GM18519 (cell line): Measurements from ENCODE around the gene TFCP2L1.
"Not testable (repeated sequence)": the region's sequence is repeated elsewhere in the genome, so short reads cannot be mapped to it uniquely, and the experiment has no call there.

Experiments
- ATAC-seq: cut with Tn5 transposase; IDR thresholded peaks from one replicate; pipeline ENCODE4 v1.9.1; 2021; ENCODE audit warnings: mild to moderate bottlenecking, moderate library complexity; ENCODE audit not compliant: unreplicated experiment, low FRiP score

Gene TFCP2L1

DNA sequence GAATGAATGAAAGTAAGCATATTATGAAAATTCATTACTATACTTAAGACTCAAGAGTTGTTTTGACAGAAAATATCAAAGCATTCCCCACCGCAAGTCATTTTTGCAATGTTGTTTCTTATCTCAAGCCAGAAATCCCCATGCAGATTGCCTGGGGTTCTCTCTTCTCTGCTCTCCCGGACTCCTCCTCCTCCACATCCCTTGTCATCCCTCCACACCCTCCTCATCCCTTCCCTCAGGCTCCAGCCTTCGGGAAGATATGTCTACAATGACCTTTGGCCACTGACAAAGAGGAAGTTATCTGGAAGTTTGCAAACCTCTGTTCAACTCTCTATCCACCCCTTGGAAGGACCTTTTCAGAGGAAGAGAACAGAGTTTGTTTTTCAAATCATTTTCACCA is 11.9 kb downstream of the TFCP2L1 start:
- ATAC-seq: no peak

GRCh38 chr2:121272596-121272995 is 12.4 kb downstream of the TFCP2L1 start:
- ATAC-seq: no peak

- not testable (repeated sequence) for ATAC-seq
Measured at GRCh38 chr2:121269436-121269835, 15.6 kb downstream of the TFCP2L1 start.

GRCh38 chr2:121266543-121267106 is 18.4 kb downstream of the TFCP2L1 start:
- ATAC-seq: no peak

DNA sequence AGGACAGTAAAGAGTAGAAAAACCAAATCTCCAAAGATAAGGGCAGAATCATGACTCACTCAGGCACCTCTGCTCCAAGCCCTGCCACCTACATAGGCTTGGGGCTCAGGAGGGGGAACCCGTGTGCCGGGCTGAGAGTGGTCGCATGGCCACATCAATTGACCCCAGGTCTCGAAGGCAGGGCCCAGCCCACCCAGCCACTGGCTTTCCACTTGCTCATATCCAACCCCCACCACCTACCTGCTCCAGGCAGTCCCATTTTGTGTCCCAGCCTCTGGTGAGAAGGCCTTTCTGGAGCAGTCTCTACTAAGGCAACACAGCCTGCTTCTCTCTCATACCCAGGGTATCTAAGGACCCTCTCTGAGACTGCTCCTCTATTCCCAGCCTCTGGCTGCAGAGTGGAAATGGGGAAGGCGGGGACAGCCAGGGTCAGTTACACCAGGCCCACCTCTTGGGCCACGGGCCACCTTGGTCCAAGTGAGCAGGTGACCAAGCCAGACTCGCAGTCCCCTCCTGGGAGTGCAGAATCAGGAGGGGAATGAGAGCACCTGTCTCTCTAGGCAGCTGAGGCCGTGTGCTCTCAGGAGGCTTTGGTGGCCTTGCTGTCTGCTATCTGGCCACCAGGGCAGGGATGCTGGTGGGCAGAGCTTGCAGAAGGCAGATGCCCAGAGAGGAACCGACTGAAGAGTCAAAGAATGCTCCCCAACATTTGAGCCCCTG is 20.8 kb downstream of the TFCP2L1 start:
- ATAC-seq: no peak

DNA sequence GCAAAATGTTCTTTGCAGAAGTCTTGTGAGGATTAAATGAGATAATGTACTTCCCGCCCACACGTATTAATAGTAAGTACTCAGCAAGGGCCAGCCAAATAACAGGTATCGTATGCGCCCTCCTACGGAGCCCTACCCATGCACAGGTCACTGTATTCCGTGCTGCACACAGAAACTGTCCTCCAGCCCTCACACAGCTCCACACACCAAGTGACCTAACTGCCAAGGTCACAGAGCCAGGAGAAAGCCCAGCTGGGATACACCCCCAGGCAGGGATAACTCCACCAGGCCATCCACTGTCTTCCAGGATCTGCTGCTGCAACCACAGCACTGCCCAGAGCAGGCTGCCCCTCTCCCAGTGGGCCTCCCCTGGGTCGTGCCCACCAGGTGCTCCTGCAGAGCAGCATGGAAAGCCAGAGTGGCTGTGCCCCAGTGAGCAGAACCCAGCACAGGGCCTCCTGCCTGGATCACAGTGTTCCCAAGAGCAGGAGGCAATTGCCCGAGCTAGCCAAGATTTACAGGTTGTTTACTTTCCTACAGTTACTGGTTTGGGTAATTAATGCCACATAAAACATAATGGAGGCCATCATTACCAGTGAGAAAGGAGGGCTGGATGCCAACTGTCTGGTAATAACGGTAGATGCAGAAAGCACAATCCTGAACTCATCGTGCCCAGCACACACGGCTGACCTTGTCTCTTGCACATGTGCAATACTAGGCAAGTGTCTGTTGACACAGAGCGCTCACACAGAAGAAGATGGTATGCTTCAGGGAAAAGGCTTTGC is 24.4 kb downstream of the TFCP2L1 start:
- no peak for ATAC-seq

DNA sequence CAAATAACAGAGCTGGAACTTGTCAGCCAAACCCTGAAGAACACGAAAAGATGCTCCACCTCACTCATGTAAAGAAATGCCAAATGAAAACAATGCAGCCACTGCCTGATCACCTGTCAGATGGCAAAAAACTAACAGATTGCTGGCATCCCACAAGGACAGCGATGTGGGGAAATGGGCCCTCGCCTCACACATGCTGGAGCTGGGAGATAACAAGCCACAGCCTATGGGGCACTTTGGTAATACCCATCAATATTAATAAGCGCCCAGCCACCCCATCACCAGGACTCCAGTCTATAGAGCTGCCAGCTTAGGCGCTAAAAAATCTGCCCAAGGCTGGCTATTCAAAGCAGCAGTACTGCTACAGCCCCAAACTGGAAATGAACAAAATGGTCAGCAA is 27.0 kb downstream of the TFCP2L1 start:
- ATAC-seq: no peak

GRCh38 chr2:121257480-121257840 is 27.5 kb downstream of the TFCP2L1 start:
- no peak for ATAC-seq

GRCh38 chr2:121256720-121257479 is 28.1 kb downstream of the TFCP2L1 start:
- ATAC-seq: no peak

GRCh38 chr2:121255358-121255757 is 29.6 kb downstream of the TFCP2L1 start:
- no peak for ATAC-seq

- no peak for ATAC-seq
Measured at GRCh38 chr2:121254748-121255147, 30.3 kb downstream of the TFCP2L1 start.

- no peak for ATAC-seq
Measured at GRCh38 chr2:121253674-121254240, 31.2 kb downstream of the TFCP2L1 start.

- ATAC-seq: no peak
Measured at GRCh38 chr2:121253021-121253673, 31.9 kb downstream of the TFCP2L1 start.

DNA sequence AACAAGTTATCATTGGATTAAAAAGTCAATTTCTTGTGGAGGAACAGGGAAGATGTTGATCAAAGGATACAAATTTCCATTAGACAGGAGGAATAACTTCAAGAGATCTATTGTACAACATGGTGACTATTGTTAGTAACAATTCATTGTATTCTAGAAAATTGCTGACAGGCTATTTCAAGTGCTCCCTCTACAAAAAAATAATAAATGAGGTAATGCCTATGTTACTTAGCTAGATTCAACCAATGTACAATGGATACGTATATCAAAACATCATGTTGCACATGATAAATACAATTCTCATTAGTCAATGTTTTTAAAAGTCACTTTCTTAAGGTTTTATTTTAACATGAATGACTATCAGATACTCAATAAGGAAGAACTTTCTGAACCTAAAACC is 33.5 kb downstream of the TFCP2L1 start:
- ATAC-seq: no peak

- ATAC-seq: no peak
Measured at GRCh38 chr2:121248766-121249343, 36.1 kb downstream of the TFCP2L1 start.

GRCh38 chr2:121247971-121248370 is 37.0 kb downstream of the TFCP2L1 start:
- no peak for ATAC-seq

DNA sequence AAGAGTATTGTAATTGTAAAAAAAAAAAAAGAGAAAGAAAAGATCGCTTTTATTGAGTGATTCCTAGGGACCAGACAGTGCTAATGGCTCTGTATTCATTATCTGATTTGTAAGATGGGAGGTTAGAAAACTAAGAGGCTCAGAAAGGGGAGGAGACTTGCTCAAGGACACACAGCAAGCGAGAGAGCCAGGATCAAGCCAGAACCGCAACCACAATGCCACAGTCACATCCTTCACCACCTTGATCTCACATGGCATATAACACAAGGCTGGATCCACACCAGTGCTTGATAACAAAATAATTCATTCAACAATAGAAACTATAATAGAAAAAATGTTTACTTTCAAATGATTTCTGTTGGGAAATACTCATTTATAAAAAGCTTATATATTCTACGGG is 37.5 kb downstream of the TFCP2L1 start:
- ATAC-seq: no peak

GRCh38 chr2:121246704-121247255 is 38.2 kb downstream of the TFCP2L1 start:
- ATAC-seq: no peak

DNA sequence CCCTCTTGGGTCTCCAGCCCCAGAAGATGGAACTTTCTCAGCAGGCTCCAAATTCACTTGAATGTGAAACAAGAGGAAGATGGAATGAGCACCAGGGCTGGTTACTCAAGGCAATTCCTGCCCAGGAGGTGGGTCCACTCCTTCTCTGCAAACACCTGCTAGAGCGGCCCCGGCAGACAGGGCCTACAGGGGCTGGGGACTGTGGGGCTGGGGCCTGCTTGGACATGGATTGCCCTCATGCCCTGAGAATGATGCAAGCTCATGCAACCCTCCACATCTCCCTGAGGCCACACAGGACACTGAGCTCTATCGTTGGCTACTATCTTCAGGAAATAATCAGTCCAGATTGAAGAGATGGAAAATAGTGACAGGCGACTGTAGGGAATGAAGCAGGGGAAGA is 39.1 kb downstream of the TFCP2L1 start:
- no peak for ATAC-seq
